Hepatocyte (in vitro differentiated cells): ENCODE results near the gene POLA2.

Source experiments
- EZH2 ChIP-seq: fragments of 200-600 bp; sonication (generic); IDR thresholded peaks from 2 replicates; pipeline ENCODE4 v1.6.1; 2016; ENCODE audit warnings: antibody characterized with exemption, mild to moderate bottlenecking, borderline replicate concordance
- EZH2phosphoT487 ChIP-seq: fragments of 200-600 bp; sonication (generic); IDR thresholded peaks from one replicate; pipeline ENCODE4 v1.6.1; 2018; ENCODE audit warnings: antibody characterized with exemption, mild to moderate bottlenecking, low read depth, moderate library complexity; ENCODE audit not compliant: unreplicated experiment, severe bottlenecking
- TF ChIP-seq, protein P1 (sequence below): fragments of 200-600 bp; sonication (generic); IDR thresholded peaks from 2 replicates; pipeline ENCODE4 v1.5.1; 2016; ENCODE audit warnings: antibody characterized with exemption, mild to moderate bottlenecking; ENCODE audit not compliant: poor library complexity

DNA sequence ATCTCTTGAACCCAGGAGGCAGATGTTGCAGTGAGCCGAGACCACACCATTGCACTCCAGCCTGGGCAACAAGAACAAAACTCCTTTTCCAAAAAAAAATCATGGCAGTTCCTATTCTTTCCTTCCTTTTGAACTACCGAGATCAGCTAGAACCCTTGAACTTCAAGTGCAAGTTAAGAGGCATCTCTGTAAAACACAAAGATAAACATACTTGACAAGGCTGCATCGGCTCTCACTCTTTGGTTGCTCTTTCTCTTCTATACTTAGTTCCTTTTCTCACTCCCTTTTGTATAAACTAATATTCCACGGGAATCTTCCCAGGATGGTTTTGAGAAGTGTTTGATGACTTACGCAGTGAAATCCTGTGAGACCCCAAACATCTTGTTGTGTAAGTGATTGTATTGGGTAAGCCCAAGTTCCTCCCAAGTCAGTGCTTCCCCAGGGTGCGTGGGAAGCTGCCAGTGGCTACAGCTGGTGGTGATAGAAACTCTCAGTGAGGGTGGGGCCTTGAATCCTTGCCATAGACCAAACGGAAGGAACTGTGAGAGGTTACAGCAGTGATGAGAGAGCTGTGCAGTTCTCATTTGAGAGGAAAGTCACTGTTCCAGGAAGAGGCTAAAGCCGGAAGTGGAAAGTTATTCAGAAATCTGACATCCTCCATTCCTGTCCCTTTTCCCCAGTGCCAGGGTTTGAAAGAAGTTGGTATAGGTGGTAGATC, 28.8 kb downstream of the POLA2 start:
- TF ChIP-seq, protein P1, sequence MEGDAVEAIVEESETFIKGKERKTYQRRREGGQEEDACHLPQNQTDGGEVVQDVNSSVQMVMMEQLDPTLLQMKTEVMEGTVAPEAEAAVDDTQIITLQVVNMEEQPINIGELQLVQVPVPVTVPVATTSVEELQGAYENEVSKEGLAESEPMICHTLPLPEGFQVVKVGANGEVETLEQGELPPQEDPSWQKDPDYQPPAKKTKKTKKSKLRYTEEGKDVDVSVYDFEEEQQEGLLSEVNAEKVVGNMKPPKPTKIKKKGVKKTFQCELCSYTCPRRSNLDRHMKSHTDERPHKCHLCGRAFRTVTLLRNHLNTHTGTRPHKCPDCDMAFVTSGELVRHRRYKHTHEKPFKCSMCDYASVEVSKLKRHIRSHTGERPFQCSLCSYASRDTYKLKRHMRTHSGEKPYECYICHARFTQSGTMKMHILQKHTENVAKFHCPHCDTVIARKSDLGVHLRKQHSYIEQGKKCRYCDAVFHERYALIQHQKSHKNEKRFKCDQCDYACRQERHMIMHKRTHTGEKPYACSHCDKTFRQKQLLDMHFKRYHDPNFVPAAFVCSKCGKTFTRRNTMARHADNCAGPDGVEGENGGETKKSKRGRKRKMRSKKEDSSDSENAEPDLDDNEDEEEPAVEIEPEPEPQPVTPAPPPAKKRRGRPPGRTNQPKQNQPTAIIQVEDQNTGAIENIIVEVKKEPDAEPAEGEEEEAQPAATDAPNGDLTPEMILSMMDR, result no peak
- TF ChIP-seq EZH2, result no peak
- TF ChIP-seq EZH2phosphoT487, result no peak
